Mesendoderm (in vitro differentiated cells): Measurements from ENCODE around the gene SORD.
"Not testable (repeated sequence)": the region's sequence is repeated elsewhere in the genome, so short reads cannot be mapped to it uniquely, and the experiment has no call there.

Experiments
- DNase-seq: peaks from one replicate; pipeline ENCODE4 v3.0.0; 2013
- H2AK5ac ChIP-seq: 2 replicates; pipeline ENCODE4 v1.6.1; 2013; ENCODE audit warnings: low read length, inconsistent platforms
- H2BK120ac ChIP-seq: 2 replicates; pipeline ENCODE4 v1.6.1; 2013; ENCODE audit warnings: low read depth, mild to moderate bottlenecking, low read length, moderate library complexity, mixed read lengths
- H2BK15ac ChIP-seq: replicated peaks from 2 replicates; pipeline ENCODE4 v1.6.1; 2013; ENCODE audit warnings: low read depth, mild to moderate bottlenecking, moderate library complexity
- H2BK5ac ChIP-seq: 2 replicates; pipeline ENCODE4 v1.6.1; 2013; ENCODE audit warnings: low read length, inconsistent platforms
- H3K18ac ChIP-seq: 2 replicates; pipeline ENCODE4 v1.6.1; 2013; ENCODE audit warnings: mild to moderate bottlenecking, low read length, mixed read lengths
- H3K23ac ChIP-seq: one replicate; pipeline ENCODE4 v1.6.1; 2013; ENCODE audit warnings: low read length
- H3K27ac ChIP-seq: 2 replicates; pipeline ENCODE4 v1.5.1; 2013; ENCODE audit warnings: low read depth, mild to moderate bottlenecking, inconsistent platforms, low read length, moderate library complexity
- H3K27me3 ChIP-seq: 2 replicates; pipeline ENCODE4 v1.6.1; 2013; ENCODE audit warnings: low read length, control low read depth, mild to moderate bottlenecking, inconsistent platforms; ENCODE audit not compliant: insufficient read depth, poor library complexity
- H3K36me3 ChIP-seq: 2 replicates; pipeline ENCODE4 v1.6.1; 2013; ENCODE audit warnings: low read length, inconsistent platforms; ENCODE audit not compliant: control insufficient read depth, insufficient read depth
- H3K4ac ChIP-seq: one replicate; pipeline ENCODE4 v1.6.1; 2013; ENCODE audit warnings: low read depth, mild to moderate bottlenecking, low read length, moderate library complexity
- H3K4me1 ChIP-seq: 2 replicates; pipeline ENCODE4 v1.6.1; 2013; ENCODE audit warnings: low read depth, low read length, inconsistent platforms; ENCODE audit not compliant: control insufficient read depth
- H3K4me2 ChIP-seq: 2 replicates; pipeline ENCODE4 v1.6.1; 2013; ENCODE audit warnings: low read length
- H3K4me3 ChIP-seq: 2 replicates; pipeline ENCODE4 v1.5.1; 2013; ENCODE audit warnings: mild to moderate bottlenecking, low read length
- H3K56ac ChIP-seq: one replicate; pipeline ENCODE4 v1.6.1; 2013; ENCODE audit warnings: low read length
- H3K79me1 ChIP-seq: 2 replicates; pipeline ENCODE4 v1.6.1; 2013; ENCODE audit warnings: low read length, inconsistent platforms
- H3K79me2 ChIP-seq: 2 replicates; pipeline ENCODE4 v1.6.1; 2013; ENCODE audit warnings: mild to moderate bottlenecking, low read length; ENCODE audit not compliant: control insufficient read depth, insufficient read depth
- H3K9ac ChIP-seq: 2 replicates; pipeline ENCODE4 v1.6.1; 2013; ENCODE audit warnings: low read length, inconsistent platforms
- H4K5ac ChIP-seq: one replicate; pipeline ENCODE4 v1.6.1; 2013; ENCODE audit warnings: low read length
- H4K8ac ChIP-seq: one replicate; pipeline ENCODE4 v1.6.1; 2013; ENCODE audit warnings: low read depth, mild to moderate bottlenecking, control low read depth, low read length, moderate library complexity
- WGBS: extraction: QIAGEN DNeasy Blood & Tissue Kit; methylation state at CpG from one replicate; pipeline ENCODE4 v1.1.7; 2013; ENCODE audit warnings: low lambda C conversion rate, missing lambda C conversion rate; ENCODE audit not compliant: insufficient coverage; ENCODE audit errors: extremely low coverage; 5-methylcytosine and 5-hydroxymethylcytosine counted together

The SORD gene

DNA sequence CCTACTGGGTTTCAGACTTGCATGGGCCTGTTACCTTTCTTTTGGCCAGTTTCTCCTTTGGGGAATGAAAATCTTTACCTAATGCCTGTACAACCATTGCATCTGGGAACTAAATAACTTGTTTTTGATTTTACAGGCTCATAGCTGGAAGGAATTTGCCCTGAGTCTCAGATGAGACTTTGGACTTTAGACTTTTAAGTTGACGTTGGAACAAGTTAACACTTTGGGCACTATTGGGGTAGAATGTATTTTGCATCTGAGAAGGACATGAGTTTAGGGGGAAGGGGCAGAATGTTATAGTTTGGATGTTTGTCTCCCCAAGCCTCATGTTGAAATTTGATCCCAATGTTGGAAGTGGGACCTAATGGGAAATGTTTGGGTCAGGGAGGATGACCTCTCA, 21.8 kb upstream of the SORD start:
- not testable (repeated sequence) for H3K18ac ChIP-seq, H4K5ac ChIP-seq, H2BK5ac ChIP-seq, H3K79me2 ChIP-seq, H3K79me1 ChIP-seq, H2BK15ac ChIP-seq, H3K4ac ChIP-seq, H3K23ac ChIP-seq, H3K27me3 ChIP-seq, H3K4me2 ChIP-seq, H3K56ac ChIP-seq, H3K4me3 ChIP-seq, H3K36me3 ChIP-seq, H3K9ac ChIP-seq, DNase-seq, H4K8ac ChIP-seq, H2AK5ac ChIP-seq, H2BK120ac ChIP-seq, H3K4me1 ChIP-seq, H3K27ac ChIP-seq
- no CpG with 5 or more reads among the region's 1 CpG for WGBS

DNA sequence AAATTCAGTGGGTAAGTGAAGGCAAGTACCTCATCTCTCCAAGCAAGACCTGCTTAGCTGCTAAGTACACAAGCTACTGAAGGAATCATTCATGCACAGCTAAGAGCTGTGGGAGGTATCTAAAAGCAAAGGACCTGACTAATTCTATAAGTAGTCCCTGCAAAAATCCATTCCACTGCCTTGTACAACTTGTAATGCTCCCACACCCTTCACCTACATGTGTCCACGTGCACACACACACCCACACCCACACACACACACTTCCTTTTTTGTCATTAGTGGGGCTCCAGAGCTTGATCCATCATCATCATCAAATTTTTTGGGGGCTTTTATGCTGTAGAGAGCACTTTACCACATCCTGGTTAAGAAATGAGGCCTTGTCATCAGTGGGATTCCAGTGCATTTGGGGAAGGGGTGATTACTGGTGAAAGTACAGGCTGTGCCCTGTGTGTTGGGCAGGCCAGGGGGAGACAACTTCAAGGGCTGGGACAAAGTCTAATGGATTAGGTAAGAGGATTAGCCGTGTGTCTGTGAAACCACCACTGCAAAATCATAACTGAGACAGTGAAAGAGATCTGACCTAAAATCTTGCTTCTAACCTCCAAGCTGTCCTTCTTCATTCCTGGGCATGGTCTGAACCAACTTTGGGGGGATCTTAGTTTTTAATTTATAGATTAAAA, 19.1 kb upstream of the SORD start:
- H2BK5ac ChIP-seq, H2AK5ac ChIP-seq, H2BK120ac ChIP-seq, H3K9ac ChIP-seq, H3K18ac ChIP-seq, H3K4me1 ChIP-seq, DNase-seq, H3K27ac ChIP-seq, H3K4me2 ChIP-seq, H3K56ac ChIP-seq, H3K23ac ChIP-seq, H3K4ac ChIP-seq, H4K8ac ChIP-seq, H3K4me3 ChIP-seq, H3K79me1 ChIP-seq, H3K79me2 ChIP-seq, H3K36me3 ChIP-seq, H3K27me3 ChIP-seq, H2BK15ac ChIP-seq, H4K5ac ChIP-seq: not testable (repeated sequence)
- WGBS: no CpG with 5 or more reads among the region's 2 CpGs

DNA sequence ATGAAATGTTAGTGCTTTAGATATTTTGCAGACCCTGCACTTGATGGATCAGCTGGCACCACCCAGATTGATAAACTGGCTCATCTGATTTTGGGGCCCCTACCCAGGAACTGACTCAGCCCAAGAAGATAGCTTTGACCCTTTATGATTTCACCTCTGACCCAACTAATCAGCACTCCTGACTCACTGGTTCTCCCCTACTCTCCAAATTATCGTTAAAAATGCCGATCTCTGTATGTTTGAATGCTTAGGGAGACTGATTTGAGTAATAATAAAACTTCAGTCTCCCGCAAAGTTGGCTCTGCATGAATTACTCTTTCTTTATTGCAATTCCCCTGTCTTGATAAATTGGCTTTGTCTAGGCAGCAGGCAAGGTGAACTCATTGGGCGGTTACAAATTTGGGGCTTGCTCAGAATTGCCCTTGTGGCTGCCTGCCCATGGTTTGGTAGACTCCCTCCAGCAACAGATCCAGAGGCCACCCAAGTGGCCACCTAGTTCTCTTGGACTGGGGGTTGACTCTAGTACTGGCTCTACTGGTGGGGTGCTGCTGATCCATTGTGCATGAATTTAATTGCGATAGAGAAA, 18.3 kb upstream of the SORD start:
- H3K4me1 ChIP-seq, H2AK5ac ChIP-seq, H3K9ac ChIP-seq, H4K5ac ChIP-seq, H3K4ac ChIP-seq, H2BK15ac ChIP-seq, H3K18ac ChIP-seq, H3K56ac ChIP-seq, H3K4me2 ChIP-seq, H4K8ac ChIP-seq, DNase-seq, H3K79me2 ChIP-seq, H3K23ac ChIP-seq, H2BK5ac ChIP-seq, H3K4me3 ChIP-seq, H3K79me1 ChIP-seq, H3K27me3 ChIP-seq, H3K27ac ChIP-seq, H3K36me3 ChIP-seq, H2BK120ac ChIP-seq: not testable (repeated sequence)
- no CpG with 5 or more reads among the region's 5 CpGs for WGBS

DNA sequence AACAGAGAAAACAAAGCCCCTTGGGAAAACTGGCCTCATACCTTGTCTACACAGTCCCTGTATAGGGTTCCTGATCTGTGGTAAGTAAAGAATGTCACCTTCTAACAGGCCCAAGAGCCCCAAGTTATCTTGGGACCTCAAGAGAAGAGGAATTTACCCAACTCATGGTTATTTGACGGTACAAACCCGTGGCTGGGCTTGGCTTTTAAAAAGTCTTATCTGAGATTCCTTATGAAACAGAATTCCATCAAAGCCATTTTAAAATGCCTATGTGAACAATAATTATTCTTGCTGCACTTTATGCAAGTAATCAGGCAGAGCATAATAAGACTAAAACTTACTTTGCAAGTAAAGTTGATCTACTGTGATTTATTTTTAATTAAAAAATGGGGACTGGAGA, 13.9 kb upstream of the SORD start:
- Histone ChIP-seq H3K27me3 (no peaks in the 10 kb centered on the region), H2AK5ac (no peak overlapping the region), H2BK5ac (no peak overlapping the region), H3K4ac (no peak overlapping the region), H3K27ac (no peak overlapping the region), H3K4me1 (no peaks in the 10 kb centered on the region), H3K18ac (no peak overlapping the region), H3K79me1 (no peaks in the 10 kb centered on the region), H3K23ac (no peak overlapping the region), H3K56ac (no peak overlapping the region), H4K8ac (no peak overlapping the region), H2BK15ac (no peak overlapping the region), H3K36me3 (no peaks in the 10 kb centered on the region), H4K5ac (no peak overlapping the region), H3K79me2 (no peaks in the 10 kb centered on the region), H3K4me3 (no peak overlapping the region), H3K9ac (no peak overlapping the region), H2BK120ac (no peak overlapping the region), H3K4me2 (no peak overlapping the region)
- DNase-seq: no peak
- no CpG with 5 or more reads among the region's 2 CpGs for WGBS

DNA sequence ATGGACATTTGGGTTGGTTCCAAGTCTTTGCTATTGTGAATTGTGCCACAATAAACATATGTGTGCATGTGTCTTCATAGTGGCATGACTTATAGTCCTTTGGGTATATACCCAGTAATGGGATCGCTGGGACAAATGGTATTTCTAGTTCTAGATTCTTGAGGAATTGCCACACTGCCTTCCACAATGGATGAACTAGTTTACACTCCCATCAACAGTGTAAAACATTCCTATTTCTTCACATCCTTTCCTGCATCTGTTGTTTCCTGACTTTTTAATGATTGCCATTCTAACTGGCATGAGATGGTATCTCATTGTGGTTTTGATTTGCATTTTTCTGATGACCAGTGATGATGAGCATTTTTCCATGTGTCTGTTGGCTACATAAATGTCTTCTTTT, 7.9 kb upstream of the SORD start:
- H2BK5ac ChIP-seq, H3K27ac ChIP-seq, H3K79me1 ChIP-seq, H3K56ac ChIP-seq, DNase-seq, H3K18ac ChIP-seq, H2AK5ac ChIP-seq, H3K36me3 ChIP-seq, H3K27me3 ChIP-seq, H3K4ac ChIP-seq, H3K23ac ChIP-seq, H4K5ac ChIP-seq, H3K4me3 ChIP-seq, H4K8ac ChIP-seq, H2BK15ac ChIP-seq, H3K79me2 ChIP-seq, H3K9ac ChIP-seq, H3K4me1 ChIP-seq, H2BK120ac ChIP-seq, H3K4me2 ChIP-seq: not testable (repeated sequence)
- WGBS: no CpG with 5 or more reads among the region's 1 CpG
